IMR-90 (cell line): ENCODE data around the gene CD2.

Source experiments
- BHLHE40 ChIP-seq: fragments of 150-350 bp; IDR thresholded peaks from 2 replicates; pipeline ENCODE4 v1.6.1; 2016; ENCODE audit warnings: mild to moderate bottlenecking, low read depth, low read length
- CTCF ChIP-seq: conservative IDR thresholded peaks from 2 replicates; pipeline ENCODE4 v1.5.1; 2012; ENCODE audit warnings: mild to moderate bottlenecking, low read depth, low read length, improper control_type of control experiment
- FOS ChIP-seq: fragments of 150-350 bp; IDR thresholded peaks from 2 replicates; pipeline ENCODE4 v1.6.1; 2016; ENCODE audit warnings: low read depth, low read length
- MAFK ChIP-seq: IDR thresholded peaks from 2 replicates; pipeline ENCODE4 v1.6.1; 2012; ENCODE audit warnings: low read depth, low read length, improper control_type of control experiment
- MAZ ChIP-seq: IDR thresholded peaks from 2 replicates; pipeline ENCODE4 v1.6.1; 2012; ENCODE audit warnings: low read depth, mild to moderate bottlenecking, low read length, improper control_type of control experiment, moderate library complexity, borderline replicate concordance
- MXI1 ChIP-seq: IDR thresholded peaks from 2 replicates; pipeline ENCODE4 v1.6.1; 2012; ENCODE audit warnings: low read depth, mild to moderate bottlenecking, low read length, moderate library complexity, borderline replicate concordance
- NFE2L2 ChIP-seq: fragments of 150-350 bp; IDR thresholded peaks from 2 replicates; pipeline ENCODE4 v1.6.1; 2016; ENCODE audit warnings: low read depth, mild to moderate bottlenecking, low read length
- POLR2A ChIP-seq: IDR thresholded peaks from 2 replicates; pipeline ENCODE4 v1.6.1; 2012; ENCODE audit warnings: mild to moderate bottlenecking, low read depth, low read length
- RAD21 ChIP-seq: IDR thresholded peaks from 2 replicates; pipeline ENCODE4 v1.6.1; 2012; ENCODE audit warnings: low read length, improper control_type of control experiment
- RFX5 ChIP-seq: IDR thresholded peaks from 2 replicates; pipeline ENCODE4 v1.8.0; 2012; ENCODE audit warnings: low read depth, mild to moderate bottlenecking, low read length, moderate library complexity
- SMC3 ChIP-seq: fragments of 150-350 bp; IDR thresholded peaks from 2 replicates; pipeline ENCODE4 v1.6.1; 2016; ENCODE audit warnings: low read depth, mild to moderate bottlenecking, antibody characterized with exemption, low read length, moderate library complexity
- USF2 ChIP-seq: fragments of 150-350 bp; IDR thresholded peaks from 2 replicates; pipeline ENCODE4 v1.6.1; 2017; ENCODE audit warnings: mild to moderate bottlenecking, antibody characterized with exemption, low read length, low read depth

GRCh38 chr1:116720364-116721038 is 33.7 kb upstream of the CD2 start:
- TF ChIP-seq RFX5: no peak
- no peak for TF ChIP-seq RAD21
- TF ChIP-seq CTCF: no peak
- no peak for TF ChIP-seq FOS
- TF ChIP-seq MXI1: no peak
- no peak for TF ChIP-seq POLR2A
- TF ChIP-seq NFE2L2: no peak
- TF ChIP-seq USF2: no peak
- no peak for TF ChIP-seq MAFK
- no peak for TF ChIP-seq BHLHE40
- no peak for TF ChIP-seq SMC3
- TF ChIP-seq MAZ: no peak
